HL-60 (cell line): ENCODE data around the gene MRPS7.

Experiments used
- CTCF ChIP-seq: IDR thresholded peaks from one replicate; pipeline ENCODE4 v1.5.1; 2011; ENCODE audit warnings: low read length, control low read depth, inconsistent platforms; ENCODE audit not compliant: insufficient read depth
- GABPA ChIP-seq: IDR thresholded peaks from 2 replicates; pipeline ENCODE4 v1.6.1; 2012; ENCODE audit warnings: low read depth
- POLR2AphosphoS5 ChIP-seq: IDR thresholded peaks from 2 replicates; pipeline ENCODE4 v1.6.1; 2012; ENCODE audit warnings: low read depth
- SPI1 ChIP-seq: IDR thresholded peaks from 2 replicates; pipeline ENCODE4 v1.6.1; 2012; ENCODE audit warnings: low read depth, mild to moderate bottlenecking, borderline replicate concordance
- TF ChIP-seq, protein P1 (sequence below): IDR thresholded peaks from 2 replicates; pipeline ENCODE4 v1.6.1; 2012; ENCODE audit warnings: low read depth; ENCODE audit not compliant: insufficient replicate concordance

DNA sequence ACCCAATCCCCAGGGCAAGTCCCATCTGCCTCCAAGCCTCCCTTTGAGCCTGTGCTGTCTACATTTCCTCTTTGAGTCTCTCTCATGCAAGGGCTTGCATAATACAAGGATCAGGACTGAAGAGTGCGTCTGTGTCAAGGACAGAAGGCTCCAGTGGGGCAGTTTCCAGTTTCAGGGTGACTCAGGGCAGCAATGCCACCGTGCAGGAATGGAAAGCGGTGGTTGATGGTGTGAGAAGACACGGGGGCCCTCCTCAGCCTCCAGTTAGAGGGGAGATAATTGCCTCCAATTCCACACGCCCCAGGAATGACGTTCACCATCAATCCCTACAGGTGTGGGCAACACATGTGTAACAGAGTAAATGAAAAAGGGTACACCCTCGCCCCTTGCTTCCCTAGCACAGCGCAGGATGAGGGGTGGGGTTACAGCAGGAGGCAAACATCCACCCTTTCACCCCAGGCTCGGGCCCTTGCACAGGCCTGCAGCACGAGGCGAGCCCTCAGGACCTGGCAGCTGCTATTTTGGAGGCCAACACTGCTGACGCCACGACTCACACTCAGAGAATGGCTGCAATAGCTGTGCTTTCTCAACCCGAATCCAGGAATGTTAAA lies 52.4 kb downstream of the MRPS7 start:
- TF ChIP-seq CTCF (no peak), SPI1 (peak; percentile 75; the same call in 1 of the 2 replicates), POLR2AphosphoS5 (peak; percentile 62), GABPA (no peak)
- TF ChIP-seq, protein P1, sequence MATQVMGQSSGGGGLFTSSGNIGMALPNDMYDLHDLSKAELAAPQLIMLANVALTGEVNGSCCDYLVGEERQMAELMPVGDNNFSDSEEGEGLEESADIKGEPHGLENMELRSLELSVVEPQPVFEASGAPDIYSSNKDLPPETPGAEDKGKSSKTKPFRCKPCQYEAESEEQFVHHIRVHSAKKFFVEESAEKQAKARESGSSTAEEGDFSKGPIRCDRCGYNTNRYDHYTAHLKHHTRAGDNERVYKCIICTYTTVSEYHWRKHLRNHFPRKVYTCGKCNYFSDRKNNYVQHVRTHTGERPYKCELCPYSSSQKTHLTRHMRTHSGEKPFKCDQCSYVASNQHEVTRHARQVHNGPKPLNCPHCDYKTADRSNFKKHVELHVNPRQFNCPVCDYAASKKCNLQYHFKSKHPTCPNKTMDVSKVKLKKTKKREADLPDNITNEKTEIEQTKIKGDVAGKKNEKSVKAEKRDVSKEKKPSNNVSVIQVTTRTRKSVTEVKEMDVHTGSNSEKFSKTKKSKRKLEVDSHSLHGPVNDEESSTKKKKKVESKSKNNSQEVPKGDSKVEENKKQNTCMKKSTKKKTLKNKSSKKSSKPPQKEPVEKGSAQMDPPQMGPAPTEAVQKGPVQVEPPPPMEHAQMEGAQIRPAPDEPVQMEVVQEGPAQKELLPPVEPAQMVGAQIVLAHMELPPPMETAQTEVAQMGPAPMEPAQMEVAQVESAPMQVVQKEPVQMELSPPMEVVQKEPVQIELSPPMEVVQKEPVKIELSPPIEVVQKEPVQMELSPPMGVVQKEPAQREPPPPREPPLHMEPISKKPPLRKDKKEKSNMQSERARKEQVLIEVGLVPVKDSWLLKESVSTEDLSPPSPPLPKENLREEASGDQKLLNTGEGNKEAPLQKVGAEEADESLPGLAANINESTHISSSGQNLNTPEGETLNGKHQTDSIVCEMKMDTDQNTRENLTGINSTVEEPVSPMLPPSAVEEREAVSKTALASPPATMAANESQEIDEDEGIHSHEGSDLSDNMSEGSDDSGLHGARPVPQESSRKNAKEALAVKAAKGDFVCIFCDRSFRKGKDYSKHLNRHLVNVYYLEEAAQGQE = no peak
